SK-N-SH treated with all-trans-retinoic acid at 6 μM for 48 hours (cell line): ENCODE data around the gene ESYT3.

Experiments
- ATAC-seq: fragments of 200-7000 bp; cut with Tn5 transposase; 3 replicates; pipeline ENCODE4 v1.9.1; 2020; ENCODE audit warnings: mild to moderate bottlenecking, moderate library complexity
- ARNTL ChIP-seq: fragments of 450-650 bp; formaldehyde crosslinking; IDR thresholded peaks from 2 replicates; pipeline ENCODE4 v1.5.0; 2020; ENCODE audit warnings: low read depth, mild to moderate bottlenecking, moderate library complexity, borderline replicate concordance
- BACH2 ChIP-seq: fragments of 250-450 bp; sonication (Bioruptor Pico); IDR thresholded peaks from 2 replicates; pipeline ENCODE4 v1.9.0; 2021; ENCODE audit warnings: mild to moderate bottlenecking, borderline replicate concordance
- CSDC2 ChIP-seq: fragments of 250-450 bp; sonication (Bioruptor Pico); IDR thresholded peaks from 2 replicates; pipeline ENCODE4 v1.5.0; 2020; ENCODE audit warnings: mild to moderate bottlenecking, moderate library complexity
- ESRRG ChIP-seq: fragments of 250-450 bp; sonication (Bioruptor Pico); IDR thresholded peaks from 2 replicates; pipeline ENCODE4 v1.6.1; 2021; ENCODE audit warnings: mild to moderate bottlenecking
- GLIS3 ChIP-seq: fragments of 250-450 bp; sonication (Bioruptor Pico); IDR thresholded peaks from 2 replicates; pipeline ENCODE4 v1.5.0; 2020; ENCODE audit warnings: mild to moderate bottlenecking, moderate library complexity
- ISL1 ChIP-seq: fragments of 250-450 bp; sonication (Bioruptor Pico); IDR thresholded peaks from 2 replicates; pipeline ENCODE4 v2.1.2; 2022; ENCODE audit warnings: mild to moderate bottlenecking, moderate library complexity
- OSR1 ChIP-seq: fragments of 250-450 bp; sonication (Bioruptor Pico); IDR thresholded peaks from 2 replicates; pipeline ENCODE4 v1.8.0; 2022; ENCODE audit warnings: moderate library complexity, mild to moderate bottlenecking, inconsistent platforms
- PPARA ChIP-seq: fragments of 250-450 bp; sonication (Bioruptor Pico); IDR thresholded peaks from 2 replicates; pipeline ENCODE4 v1.5.0; 2020; ENCODE audit warnings: mild to moderate bottlenecking, borderline replicate concordance
- RARB ChIP-seq: fragments of 250-450 bp; sonication (Bioruptor Pico); IDR thresholded peaks from 2 replicates; pipeline ENCODE4 v1.8.0; 2021; ENCODE audit warnings: mild to moderate bottlenecking, moderate library complexity
- SNAI2 ChIP-seq: fragments of 250-450 bp; sonication (Bioruptor Pico); IDR thresholded peaks from 2 replicates; pipeline ENCODE4 v1.5.0; 2020; ENCODE audit warnings: mild to moderate bottlenecking, moderate library complexity
- TCF4 ChIP-seq: fragments of 250-450 bp; sonication (Bioruptor Pico); IDR thresholded peaks from 2 replicates; pipeline ENCODE4 v1.8.0; 2021; ENCODE audit warnings: mild to moderate bottlenecking, moderate library complexity, borderline replicate concordance
- TOX ChIP-seq: fragments of 250-450 bp; sonication (Bioruptor Pico); IDR thresholded peaks from 2 replicates; pipeline ENCODE4 v1.8.0; 2021; ENCODE audit warnings: mild to moderate bottlenecking, moderate library complexity, borderline replicate concordance
- ZC3H10 ChIP-seq: fragments of 250-450 bp; sonication (Bioruptor Pico); IDR thresholded peaks from 2 replicates; pipeline ENCODE4 v1.5.1; 2021; ENCODE audit warnings: mild to moderate bottlenecking, moderate library complexity
- ZFP3 ChIP-seq: fragments of 250-450 bp; sonication (Bioruptor Pico); IDR thresholded peaks from 2 replicates; pipeline ENCODE4 v1.5.0; 2020; ENCODE audit warnings: mild to moderate bottlenecking, moderate library complexity
- ZNF8 ChIP-seq: fragments of 450-650 bp; formaldehyde crosslinking; IDR thresholded peaks from 2 replicates; pipeline ENCODE4 v1.5.0; 2020; ENCODE audit warnings: mild to moderate bottlenecking, moderate library complexity
- TF ChIP-seq, protein P1 (sequence below): fragments of 250-450 bp; sonication (Bioruptor Pico); IDR thresholded peaks from 2 replicates; pipeline ENCODE4 v1.5.1; 2021; ENCODE audit warnings: mild to moderate bottlenecking, moderate library complexity
- TF ChIP-seq, protein P2 (sequence below): fragments of 250-450 bp; sonication (Bioruptor Pico); IDR thresholded peaks from 2 replicates; pipeline ENCODE4 v1.5.1; 2020; ENCODE audit warnings: low read depth, mild to moderate bottlenecking, moderate library complexity
- TF ChIP-seq, protein P3 (sequence below): fragments of 250-450 bp; sonication (Bioruptor Pico); IDR thresholded peaks from 2 replicates; pipeline ENCODE4 v1.8.0; 2021; ENCODE audit warnings: low read depth, mild to moderate bottlenecking, moderate library complexity, borderline replicate concordance
- TF ChIP-seq, protein P4 (sequence below): fragments of 250-450 bp; sonication (Bioruptor Pico); IDR thresholded peaks from 2 replicates; pipeline ENCODE4 v1.8.0; 2020; ENCODE audit warnings: mild to moderate bottlenecking, moderate library complexity, borderline replicate concordance
- TF ChIP-seq, protein P5 (sequence below): fragments of 250-450 bp; sonication (Bioruptor Pico); IDR thresholded peaks from 2 replicates; pipeline ENCODE4 v1.5.0; 2020; ENCODE audit warnings: mild to moderate bottlenecking, moderate library complexity

Gene ESYT3, protein sequence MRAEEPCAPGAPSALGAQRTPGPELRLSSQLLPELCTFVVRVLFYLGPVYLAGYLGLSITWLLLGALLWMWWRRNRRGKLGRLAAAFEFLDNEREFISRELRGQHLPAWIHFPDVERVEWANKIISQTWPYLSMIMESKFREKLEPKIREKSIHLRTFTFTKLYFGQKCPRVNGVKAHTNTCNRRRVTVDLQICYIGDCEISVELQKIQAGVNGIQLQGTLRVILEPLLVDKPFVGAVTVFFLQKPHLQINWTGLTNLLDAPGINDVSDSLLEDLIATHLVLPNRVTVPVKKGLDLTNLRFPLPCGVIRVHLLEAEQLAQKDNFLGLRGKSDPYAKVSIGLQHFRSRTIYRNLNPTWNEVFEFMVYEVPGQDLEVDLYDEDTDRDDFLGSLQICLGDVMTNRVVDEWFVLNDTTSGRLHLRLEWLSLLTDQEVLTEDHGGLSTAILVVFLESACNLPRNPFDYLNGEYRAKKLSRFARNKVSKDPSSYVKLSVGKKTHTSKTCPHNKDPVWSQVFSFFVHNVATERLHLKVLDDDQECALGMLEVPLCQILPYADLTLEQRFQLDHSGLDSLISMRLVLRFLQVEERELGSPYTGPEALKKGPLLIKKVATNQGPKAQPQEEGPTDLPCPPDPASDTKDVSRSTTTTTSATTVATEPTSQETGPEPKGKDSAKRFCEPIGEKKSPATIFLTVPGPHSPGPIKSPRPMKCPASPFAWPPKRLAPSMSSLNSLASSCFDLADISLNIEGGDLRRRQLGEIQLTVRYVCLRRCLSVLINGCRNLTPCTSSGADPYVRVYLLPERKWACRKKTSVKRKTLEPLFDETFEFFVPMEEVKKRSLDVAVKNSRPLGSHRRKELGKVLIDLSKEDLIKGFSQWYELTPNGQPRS

DNA sequence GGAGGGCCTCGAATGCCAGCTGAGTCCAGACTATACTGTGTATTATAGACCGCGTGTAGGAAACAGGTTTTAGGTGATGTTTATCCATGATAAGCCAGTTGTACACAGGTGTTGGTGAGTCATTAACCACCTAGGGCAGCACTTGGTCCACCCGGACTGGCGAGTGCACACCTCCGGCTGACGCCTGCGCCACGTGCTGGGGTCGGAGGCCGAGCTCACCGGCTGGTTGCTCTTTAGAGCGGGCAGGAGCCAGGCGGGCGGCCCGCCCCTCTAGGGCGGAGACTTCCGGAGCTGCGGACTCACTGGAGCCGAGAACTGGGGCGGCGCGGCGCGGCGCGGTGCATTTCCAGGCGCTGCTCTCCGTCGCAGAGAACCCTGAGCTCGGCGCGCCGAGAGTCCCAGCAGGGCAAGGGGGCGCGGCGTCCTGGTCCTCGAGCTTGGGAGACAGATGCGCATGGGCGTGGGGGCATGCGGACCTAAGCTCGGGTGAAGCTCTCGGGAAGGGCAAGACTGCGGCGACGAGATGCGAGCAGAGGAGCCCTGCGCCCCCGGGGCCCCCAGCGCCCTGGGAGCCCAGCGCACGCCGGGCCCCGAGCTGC lies at the start of gene ESYT3:
Gene ESYT3 (plus strand): TSS at position 341 of the 599 bp plus-strand sequence. CDS start 183 bp downstream, at position 524.
- TF ChIP-seq ZC3H10 (CRISPR knock-in tag): no peak
- TF ChIP-seq, protein P1, sequence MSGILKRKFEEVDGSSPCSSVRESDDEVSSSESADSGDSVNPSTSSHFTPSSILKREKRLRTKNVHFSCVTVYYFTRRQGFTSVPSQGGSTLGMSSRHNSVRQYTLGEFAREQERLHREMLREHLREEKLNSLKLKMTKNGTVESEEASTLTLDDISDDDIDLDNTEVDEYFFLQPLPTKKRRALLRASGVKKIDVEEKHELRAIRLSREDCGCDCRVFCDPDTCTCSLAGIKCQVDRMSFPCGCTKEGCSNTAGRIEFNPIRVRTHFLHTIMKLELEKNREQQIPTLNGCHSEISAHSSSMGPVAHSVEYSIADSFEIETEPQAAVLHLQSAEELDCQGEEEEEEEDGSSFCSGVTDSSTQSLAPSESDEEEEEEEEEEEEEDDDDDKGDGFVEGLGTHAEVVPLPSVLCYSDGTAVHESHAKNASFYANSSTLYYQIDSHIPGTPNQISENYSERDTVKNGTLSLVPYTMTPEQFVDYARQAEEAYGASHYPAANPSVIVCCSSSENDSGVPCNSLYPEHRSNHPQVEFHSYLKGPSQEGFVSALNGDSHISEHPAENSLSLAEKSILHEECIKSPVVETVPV (CRISPR knock-in tag): no peak
- no peak for TF ChIP-seq TOX (CRISPR knock-in tag)
- TF ChIP-seq OSR1: no peak
- no peak for TF ChIP-seq BACH2 (CRISPR knock-in tag)
- TF ChIP-seq ARNTL (CRISPR knock-in tag): no peak
- TF ChIP-seq TCF4: no peak
- TF ChIP-seq ZFP3 (CRISPR knock-in tag): no peak
- TF ChIP-seq RARB: no peak
- TF ChIP-seq, protein P2, sequence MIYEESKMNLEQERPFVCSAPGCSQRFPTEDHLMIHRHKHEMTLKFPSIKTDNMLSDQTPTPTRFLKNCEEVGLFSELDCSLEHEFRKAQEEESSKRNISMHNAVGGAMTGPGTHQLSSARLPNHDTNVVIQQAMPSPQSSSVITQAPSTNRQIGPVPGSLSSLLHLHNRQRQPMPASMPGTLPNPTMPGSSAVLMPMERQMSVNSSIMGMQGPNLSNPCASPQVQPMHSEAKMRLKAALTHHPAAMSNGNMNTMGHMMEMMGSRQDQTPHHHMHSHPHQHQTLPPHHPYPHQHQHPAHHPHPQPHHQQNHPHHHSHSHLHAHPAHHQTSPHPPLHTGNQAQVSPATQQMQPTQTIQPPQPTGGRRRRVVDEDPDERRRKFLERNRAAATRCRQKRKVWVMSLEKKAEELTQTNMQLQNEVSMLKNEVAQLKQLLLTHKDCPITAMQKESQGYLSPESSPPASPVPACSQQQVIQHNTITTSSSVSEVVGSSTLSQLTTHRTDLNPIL (CRISPR knock-in tag): no peak
- no peak for TF ChIP-seq ESRRG (CRISPR knock-in tag)
- TF ChIP-seq ISL1: no peak
- TF ChIP-seq, protein P3, sequence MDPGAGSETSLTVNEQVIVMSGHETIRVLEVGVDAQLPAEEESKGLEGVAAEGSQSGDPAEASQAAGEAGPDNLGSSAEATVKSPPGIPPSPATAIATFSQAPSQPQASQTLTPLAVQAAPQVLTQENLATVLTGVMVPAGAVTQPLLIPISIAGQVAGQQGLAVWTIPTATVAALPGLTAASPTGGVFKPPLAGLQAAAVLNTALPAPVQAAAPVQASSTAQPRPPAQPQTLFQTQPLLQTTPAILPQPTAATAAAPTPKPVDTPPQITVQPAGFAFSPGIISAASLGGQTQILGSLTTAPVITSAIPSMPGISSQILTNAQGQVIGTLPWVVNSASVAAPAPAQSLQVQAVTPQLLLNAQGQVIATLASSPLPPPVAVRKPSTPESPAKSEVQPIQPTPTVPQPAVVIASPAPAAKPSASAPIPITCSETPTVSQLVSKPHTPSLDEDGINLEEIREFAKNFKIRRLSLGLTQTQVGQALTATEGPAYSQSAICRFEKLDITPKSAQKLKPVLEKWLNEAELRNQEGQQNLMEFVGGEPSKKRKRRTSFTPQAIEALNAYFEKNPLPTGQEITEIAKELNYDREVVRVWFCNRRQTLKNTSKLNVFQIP: no peak
- TF ChIP-seq, protein P4, sequence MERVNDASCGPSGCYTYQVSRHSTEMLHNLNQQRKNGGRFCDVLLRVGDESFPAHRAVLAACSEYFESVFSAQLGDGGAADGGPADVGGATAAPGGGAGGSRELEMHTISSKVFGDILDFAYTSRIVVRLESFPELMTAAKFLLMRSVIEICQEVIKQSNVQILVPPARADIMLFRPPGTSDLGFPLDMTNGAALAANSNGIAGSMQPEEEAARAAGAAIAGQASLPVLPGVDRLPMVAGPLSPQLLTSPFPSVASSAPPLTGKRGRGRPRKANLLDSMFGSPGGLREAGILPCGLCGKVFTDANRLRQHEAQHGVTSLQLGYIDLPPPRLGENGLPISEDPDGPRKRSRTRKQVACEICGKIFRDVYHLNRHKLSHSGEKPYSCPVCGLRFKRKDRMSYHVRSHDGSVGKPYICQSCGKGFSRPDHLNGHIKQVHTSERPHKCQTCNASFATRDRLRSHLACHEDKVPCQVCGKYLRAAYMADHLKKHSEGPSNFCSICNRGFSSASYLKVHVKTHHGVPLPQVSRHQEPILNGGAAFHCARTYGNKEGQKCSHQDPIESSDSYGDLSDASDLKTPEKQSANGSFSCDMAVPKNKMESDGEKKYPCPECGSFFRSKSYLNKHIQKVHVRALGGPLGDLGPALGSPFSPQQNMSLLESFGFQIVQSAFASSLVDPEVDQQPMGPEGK (CRISPR knock-in tag): no peak
- no peak for TF ChIP-seq SNAI2 (CRISPR knock-in tag)
- TF ChIP-seq, protein P5, sequence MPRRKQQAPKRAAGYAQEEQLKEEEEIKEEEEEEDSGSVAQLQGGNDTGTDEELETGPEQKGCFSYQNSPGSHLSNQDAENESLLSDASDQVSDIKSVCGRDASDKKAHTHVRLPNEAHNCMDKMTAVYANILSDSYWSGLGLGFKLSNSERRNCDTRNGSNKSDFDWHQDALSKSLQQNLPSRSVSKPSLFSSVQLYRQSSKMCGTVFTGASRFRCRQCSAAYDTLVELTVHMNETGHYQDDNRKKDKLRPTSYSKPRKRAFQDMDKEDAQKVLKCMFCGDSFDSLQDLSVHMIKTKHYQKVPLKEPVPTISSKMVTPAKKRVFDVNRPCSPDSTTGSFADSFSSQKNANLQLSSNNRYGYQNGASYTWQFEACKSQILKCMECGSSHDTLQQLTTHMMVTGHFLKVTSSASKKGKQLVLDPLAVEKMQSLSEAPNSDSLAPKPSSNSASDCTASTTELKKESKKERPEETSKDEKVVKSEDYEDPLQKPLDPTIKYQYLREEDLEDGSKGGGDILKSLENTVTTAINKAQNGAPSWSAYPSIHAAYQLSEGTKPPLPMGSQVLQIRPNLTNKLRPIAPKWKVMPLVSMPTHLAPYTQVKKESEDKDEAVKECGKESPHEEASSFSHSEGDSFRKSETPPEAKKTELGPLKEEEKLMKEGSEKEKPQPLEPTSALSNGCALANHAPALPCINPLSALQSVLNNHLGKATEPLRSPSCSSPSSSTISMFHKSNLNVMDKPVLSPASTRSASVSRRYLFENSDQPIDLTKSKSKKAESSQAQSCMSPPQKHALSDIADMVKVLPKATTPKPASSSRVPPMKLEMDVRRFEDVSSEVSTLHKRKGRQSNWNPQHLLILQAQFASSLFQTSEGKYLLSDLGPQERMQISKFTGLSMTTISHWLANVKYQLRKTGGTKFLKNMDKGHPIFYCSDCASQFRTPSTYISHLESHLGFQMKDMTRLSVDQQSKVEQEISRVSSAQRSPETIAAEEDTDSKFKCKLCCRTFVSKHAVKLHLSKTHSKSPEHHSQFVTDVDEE (CRISPR knock-in tag): no peak
- TF ChIP-seq ZNF8: no peak
- peak; percentile 95 for ATAC-seq

DNA sequence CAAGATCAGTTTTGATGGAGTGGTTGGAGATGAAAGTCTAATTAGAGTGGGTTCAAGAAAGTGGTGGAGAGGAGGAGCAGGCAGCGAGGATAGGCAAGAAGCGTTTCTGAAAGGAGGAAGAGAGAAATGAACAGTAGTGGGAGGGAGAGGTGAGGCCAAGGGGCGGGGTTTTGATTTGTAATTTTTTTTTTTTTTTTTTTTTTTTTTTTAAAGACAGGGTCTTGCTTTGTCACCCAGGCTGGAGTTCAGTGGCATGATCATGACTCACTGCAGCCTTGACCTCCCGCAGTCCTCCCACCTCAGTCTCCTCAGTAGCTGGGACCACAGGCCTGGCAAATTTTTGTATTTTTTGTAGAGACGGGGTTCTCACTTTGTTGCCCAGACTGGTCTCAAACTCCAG lies 49.4 kb upstream of the ESYT3 start:
- TF ChIP-seq ZC3H10 (CRISPR knock-in tag) (no peak), RARB (no peak), ARNTL (CRISPR knock-in tag) (no peak), CSDC2 (CRISPR knock-in tag) (no peak), TCF4 (no peak), OSR1 (no peak), PPARA (no peak), BACH2 (CRISPR knock-in tag) (no peak), GLIS3 (no peak), SNAI2 (CRISPR knock-in tag) (no peak), ESRRG (CRISPR knock-in tag) (no peak)
- TF ChIP-seq, protein P2 (CRISPR knock-in tag): no peak
- no peak for ATAC-seq
